ENCODE measurements around the gene UBTD1.

Gene UBTD1

GRCh38 chr10:97483921-97484320, 14.8 kb upstream of the UBTD1 start:
- no peak for DNase-seq

DNA sequence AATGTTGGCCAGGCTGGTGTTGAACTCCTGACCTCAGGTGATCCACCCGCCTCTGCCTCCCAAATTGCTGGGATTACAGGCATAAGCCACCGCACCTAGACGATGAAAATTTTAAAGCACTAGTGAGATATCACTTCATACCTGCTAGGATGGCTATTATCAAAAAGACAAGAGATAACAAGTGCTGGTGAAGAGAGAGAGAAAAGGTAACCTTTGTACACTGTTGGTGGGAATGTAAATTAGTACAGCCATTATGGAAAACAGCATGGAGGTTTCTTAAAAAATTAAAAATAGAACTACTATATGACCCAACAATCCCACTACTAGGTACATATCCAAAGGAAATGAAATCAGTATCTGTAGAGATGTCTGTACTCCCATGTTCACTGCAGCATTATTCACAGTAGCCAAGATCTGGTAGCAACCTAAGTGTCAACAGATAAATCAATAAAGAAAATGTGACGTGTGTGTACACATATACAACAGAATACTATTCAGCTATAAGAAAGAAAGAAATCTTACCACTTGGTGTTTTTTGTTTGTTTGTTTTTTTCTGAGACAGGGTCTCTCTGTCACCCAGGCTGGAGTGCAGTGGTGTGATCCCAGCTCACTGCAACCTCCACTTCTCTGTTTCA, 13.0 kb upstream of the UBTD1 start:
- DNase-seq = no peak

DNA sequence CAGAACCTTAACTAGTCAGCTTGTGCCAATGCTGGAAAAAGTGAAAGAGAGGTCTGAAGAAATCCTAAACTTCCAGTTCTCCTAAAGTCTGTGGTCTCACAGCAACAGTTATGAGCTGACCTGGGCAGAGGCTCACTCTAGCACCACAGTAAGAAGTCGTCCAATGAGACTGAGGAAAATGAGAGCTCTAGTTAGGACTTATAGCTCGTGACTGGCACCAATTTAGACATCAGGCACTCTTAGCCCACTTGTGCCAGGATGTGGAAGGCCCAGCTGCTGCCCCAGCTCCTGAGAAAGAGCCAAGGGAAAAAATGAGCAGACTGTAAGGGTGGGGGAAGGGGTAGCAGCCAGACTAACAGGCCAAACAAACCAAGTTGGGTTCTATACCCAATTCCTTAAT, 8.1 kb upstream of the UBTD1 start:
- DNase-seq = no peak

DNA sequence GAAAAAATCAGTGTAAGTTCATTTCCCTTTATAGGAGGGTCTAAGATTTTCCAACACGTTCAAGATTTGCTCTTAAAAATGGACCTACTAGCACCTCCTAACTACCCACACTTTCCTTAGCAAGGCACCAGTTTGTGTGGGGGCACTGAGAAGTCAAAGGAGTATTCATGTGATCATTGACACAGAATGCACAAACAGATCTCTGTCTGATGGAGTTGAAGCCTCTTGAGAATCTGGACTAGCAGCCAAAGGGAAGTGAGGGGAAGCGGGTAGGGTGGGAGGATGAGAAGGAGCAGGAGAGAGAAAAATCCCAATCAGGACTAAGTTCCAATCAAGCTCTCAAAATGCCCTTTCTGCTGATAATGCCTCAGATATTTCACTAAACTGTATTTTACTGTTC, 4.6 kb upstream of the UBTD1 start:
- DNase-seq = no peak

DNA sequence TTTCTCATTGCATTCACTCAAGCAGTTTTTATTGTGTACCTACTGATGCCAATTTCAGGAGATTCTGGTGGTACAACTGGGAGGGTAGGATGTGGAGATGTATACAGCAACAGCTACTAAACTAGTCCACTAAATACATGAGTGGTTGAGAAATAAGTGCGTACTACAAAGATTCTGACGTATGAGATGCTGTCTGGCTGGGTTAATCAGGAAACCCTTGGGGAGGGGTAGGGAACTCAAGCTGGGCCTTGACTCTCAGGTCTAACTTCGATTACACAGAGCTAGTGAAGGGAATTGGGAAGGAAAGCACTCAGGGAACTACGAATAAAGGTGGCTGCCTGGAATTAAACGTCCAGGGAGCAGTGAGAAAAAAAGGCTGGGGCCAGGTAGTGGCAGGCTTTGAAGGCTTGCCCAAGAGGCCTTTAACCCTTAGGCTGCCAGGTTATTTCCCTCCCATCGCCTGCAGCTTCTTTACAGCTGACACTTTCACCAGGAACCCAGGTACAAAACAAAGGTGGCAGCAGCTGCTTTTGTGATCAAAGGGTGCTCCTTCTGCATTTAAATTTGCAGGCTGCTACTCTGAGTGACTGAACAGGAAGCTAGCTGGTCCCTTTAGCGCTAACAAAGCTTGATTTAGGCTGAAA, 3.7 kb upstream of the UBTD1 start:
- DNase-seq = no peak

GRCh38 chr10:97497572-97498075, 1.1 kb upstream of the UBTD1 start:
- peak; percentile 81 for DNase-seq

- peak; percentile 100 for DNase-seq
Observed at GRCh38 chr10:97498076-97498840, 466 bp upstream of the UBTD1 start, which contains the start of gene MMS19. TSS of gene MMS19 (minus strand) at chr10:97498422. CDS start at chr10:97498384, 38 bp downstream.

DNA sequence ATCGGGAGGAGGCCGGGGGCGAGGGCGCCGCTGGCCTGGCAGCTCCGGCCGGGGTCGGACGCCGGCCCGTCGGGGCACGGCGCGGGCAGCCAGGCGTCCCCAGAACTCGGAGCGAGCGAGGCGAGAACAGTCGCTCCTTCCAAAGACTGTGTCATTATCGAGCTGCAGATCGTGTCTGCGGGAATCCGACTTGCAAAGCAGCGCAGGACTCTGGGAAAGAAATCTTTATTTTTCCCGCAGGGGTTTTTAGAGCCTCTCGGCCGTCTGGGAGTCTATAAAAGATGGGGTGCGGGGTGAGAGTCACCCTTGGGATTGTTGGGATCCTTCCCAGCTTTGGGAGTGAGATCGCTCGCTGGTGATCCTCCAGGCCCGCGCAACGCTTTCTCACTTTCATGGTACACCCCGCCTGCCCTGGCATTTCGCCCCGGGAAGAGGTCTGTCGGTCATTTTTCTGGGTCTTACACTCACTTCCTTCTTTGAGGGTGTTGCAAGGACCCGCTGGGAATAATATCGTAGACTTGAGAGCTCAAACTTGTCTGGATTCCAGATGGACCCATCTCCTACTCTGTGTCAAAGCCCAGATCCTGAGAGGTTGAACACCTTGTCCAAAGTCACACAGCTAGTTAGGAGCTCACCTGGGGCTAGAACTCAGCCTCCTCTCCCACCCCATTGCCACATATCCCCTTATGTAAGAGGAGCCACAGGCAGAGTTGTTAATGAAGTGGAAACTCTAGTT, 1.0 kb downstream of the UBTD1 start:
- no peak for DNase-seq

DNA sequence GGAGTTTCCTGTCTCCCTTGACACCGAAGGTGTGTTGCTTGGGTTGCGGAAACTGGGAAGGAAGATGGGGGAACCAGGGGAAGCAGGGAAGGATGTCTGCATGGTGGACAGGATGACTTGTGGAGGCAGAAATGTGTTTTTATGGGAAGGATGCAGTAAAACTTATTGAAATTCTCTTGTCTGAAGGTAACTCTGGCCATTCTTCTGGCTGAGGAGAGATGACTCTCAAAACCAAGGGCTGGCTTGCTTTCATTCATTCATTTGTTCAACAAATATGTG, 1.5 kb downstream of the UBTD1 start:
- DNase-seq = no peak

DNA sequence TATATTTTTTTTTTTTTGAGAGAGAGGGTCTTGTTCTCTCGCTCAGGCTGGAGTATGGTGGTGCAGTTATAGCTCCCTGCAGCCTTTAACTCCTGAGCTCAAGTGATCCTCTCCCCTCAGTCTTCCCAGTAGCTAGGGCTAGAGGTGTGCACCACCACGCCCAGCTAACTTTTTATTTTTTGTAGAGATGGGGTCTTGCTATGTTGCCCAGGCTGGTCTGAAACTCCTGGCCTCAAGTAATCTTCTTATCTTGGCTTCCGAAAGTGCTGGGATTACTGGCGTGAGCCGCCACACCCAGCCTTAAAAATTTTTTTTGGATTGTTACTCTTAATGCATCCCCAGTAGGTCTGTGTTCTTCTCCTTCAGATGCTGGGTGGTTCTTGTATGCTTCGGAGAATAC, 4.2 kb downstream of the UBTD1 start:
- no peak for DNase-seq

- no peak for DNase-seq
Observed at GRCh38 chr10:97503406-97503805, 4.7 kb downstream of the UBTD1 start.

DNA sequence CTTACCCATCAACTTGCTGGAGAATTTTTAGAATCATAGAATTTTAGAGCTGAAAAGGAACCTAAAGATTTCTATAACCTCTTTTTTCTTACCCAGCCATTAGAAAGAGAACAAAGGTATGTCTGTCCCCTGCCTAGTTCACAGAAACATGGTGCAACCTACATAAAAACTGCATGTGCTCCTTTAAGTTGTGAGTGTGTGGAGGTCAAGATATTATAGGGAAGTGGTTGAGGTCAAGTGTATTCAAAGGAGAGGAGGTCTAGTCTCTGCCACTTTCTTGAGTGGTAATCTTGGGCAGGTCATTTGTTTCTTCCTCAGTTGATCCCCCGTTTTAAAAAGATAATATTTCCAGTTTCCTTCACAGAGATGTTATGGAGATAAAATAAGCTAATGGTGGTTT, 6.4 kb downstream of the UBTD1 start:
- DNase-seq = no peak

GRCh38 chr10:97506199-97506991, 7.7 kb downstream of the UBTD1 start:
- DNase-seq = no peak

DNA sequence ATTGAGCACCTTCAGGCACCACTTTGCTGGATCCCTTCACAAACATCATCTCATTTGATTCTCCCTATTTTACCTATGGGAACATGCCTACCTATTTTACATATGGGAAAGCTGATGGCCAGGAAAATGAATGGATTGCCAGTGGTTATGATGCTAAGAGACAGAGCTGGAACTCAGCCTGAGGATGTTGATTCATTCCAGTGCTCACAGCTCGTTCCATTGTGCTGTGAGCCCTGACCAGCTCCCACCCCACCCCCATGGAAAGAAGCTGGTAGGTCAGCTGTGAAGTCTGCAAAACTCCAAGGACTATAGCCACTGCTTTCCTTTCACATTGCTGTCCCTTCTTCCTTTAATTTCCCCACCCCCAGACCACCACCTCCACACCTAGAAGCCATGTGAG, 9.6 kb downstream of the UBTD1 start:
- no peak for DNase-seq

- DNase-seq = no peak
Observed at GRCh38 chr10:97509120-97509680, 10.5 kb downstream of the UBTD1 start.

DNA sequence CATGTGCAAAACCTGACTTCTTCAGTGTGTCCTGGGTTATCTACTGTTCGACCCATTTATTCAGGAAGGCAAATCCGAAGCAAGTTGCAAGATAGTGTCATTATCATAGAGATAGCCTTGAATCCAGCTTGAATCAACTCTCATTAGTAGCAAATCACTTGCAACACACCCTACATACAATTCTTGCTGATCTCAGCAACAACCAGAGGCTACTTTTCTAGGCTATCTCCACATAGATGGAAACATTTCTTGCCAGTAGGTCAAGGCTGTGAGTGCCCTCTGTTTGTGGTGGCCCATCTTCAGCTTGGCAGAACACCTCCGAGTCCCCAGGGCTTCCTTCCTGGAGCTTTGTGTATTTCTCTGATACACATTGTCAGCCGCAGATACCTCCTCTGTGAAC, 12.0 kb downstream of the UBTD1 start:
- no peak for DNase-seq

- no peak for DNase-seq
Observed at GRCh38 chr10:97511711-97512440, 13.2 kb downstream of the UBTD1 start.

GRCh38 chr10:97512993-97513392, 14.3 kb downstream of the UBTD1 start:
- no peak for DNase-seq

GRCh38 chr10:97514344-97514743, 15.6 kb downstream of the UBTD1 start:
- DNase-seq = no peak

GRCh38 chr10:97515271-97515978, 16.7 kb downstream of the UBTD1 start:
- DNase-seq = no peak
